Hematopoietic multipotent progenitor cell treated with erythropoietin and hydrocortisone succinate and interleukin-3 and kit ligand, for 8 days (in vitro differentiated cells): Measurements from ENCODE around the gene OST4.
A peak's percentile ranks its signal among the peaks of the same experiment; 100 is the strongest.
"Not testable (repeated sequence)": the region's sequence is repeated elsewhere in the genome, so short reads cannot be mapped to it uniquely, and the experiment has no call there.

Experiments used
- DNase-seq: peaks from one replicate; pipeline ENCODE4 v3.0.0-alpha.2; 2015

Gene OST4

DNA sequence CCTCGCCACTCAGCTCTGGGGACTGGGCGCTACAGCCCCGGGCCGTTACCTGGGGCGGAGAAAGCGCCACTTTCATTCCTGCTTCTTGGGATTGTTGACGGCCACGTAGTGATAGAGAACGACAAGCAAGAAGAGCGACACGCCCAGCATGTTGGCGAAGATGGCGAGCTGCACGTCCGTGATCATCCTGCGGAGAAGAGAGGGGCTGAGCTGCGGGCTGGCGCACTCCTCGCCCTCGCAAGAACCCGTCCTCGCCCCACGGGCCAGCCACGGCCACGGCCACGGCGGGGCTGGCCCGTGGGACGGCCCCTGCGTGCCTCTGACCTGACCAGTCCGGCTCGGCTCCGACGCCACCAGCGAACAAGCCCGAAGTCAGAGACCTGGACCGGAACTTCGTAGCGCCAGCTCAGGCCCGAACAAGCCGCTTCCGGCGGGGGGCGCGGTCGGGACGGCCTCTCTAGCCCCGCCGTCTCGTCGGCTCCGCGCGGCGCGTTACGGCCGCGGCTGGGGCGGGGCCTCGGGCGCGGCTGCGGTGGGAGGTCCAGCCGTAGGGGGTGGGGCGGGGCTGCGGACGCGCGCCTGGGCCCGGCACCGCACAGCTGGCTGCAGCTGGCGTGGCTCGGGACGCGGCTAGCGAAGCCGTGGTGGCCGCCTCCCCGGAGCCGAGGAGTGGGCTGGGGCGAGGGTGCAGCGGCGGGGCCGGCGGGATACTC, at the start of gene OST4:
TSS of gene OST4 (minus strand) at position 378 of the 713 bp plus-strand sequence.
- DNase-seq = peak; percentile 93

DNA sequence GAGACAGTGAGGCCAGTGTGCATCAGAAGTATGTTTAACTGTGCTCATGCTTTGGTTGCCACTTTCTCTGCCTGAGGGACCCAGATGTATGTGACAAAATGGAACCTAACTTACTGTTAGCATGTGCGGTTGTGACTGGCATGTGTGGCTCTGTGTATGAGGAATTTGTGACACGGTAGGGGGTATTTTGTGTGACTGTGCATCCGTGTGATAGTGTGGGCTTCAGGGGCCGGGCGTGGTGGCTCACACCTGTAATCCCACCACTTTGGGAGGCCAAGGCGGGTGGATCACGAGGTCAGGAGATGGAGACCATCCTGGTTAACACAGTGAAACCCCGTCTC, 47.8 kb upstream of the OST4 start:
- not testable (repeated sequence) for DNase-seq

DNA sequence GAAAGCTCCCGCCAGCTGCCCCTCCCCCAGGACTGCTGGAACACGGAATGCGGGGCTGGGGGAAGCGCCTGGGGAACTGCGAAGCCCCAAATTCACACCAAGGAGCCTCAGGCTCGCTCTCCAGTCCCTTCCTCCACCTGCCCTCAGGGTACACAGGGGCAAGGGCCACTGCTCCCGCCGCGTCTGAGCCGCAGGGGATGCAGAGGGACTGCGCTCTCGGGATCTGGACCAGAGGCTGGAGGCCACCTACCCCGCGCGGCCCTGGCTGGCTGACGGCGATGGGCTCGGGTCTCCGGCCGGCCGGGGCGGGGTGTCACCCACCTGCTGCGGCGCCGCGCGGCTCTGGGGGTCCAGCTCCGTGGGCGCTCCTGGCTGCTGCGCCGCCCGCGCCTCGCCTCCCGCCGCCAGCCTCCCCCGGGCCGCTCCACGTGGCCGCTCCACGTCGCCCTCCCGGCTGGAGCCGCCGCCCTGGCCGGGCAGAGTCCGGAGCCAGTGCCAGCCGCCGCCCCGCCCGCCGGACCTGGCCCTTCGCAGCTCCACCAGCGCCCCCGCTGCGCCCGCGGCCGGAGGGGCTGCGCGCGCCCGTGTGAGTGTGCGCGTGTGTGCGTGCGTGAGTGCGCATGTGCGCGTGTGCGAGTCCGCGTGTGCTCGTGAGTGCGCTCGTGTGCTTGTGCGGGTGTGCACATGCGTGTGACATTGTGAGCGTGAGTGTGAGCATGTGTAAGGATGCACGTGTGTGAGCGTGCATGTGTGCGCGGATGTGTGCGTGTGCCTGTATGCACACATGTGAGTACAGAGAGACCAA, 47.3 kb upstream of the OST4 start, which contains the start of gene CGREF1:
TSS of gene CGREF1 (minus strand) at position 604 of the 805 bp plus-strand sequence. CDS start 14,762 bp downstream, outside the sequence.
- DNase-seq = peak; percentile 35

DNA sequence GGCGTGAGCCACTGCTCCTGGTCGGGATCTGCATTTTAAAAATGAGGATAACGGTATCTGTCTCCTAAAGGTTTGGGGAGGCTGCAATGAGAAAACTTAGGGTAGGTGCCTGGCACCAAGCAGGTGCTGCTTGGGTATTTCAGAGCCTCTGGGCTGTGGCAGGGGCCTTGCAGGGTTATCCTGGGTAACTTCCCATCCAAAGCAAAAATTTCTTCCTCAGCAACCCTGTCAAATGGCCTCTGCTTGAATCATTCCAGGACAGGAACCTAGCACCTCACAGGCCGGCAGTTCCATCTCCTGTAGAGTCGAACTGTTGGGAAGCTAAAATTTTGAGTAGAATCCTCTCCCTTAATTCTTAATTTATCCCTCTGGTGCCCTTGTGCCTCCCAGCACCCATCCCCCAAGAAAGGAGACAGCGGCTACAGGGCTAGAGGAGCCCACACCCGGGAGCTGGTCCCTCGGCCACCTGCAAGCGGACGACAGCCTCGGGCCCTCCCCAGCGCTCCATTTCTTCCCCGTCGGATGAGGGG, 46.6 kb upstream of the OST4 start:
- no peak for DNase-seq

DNA sequence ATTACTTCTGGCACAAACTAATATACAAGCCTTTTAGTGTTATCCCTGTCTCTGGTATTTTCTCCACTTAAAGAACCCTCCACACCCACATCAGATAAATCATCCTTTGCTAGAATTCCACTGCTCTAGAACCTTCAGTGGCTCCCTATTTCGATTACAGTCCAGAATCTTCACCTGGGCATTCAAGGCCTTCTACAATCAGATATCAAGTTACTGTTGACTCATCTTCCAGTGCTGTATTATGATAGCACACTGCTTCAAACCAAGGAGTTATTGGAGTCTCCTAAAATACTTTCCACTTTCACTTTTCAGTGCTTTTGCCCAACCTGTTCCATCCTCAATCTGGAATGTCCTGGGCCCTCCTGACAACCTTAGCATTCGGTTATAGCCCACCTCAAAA, 44.1 kb upstream of the OST4 start:
- DNase-seq = no peak

DNA sequence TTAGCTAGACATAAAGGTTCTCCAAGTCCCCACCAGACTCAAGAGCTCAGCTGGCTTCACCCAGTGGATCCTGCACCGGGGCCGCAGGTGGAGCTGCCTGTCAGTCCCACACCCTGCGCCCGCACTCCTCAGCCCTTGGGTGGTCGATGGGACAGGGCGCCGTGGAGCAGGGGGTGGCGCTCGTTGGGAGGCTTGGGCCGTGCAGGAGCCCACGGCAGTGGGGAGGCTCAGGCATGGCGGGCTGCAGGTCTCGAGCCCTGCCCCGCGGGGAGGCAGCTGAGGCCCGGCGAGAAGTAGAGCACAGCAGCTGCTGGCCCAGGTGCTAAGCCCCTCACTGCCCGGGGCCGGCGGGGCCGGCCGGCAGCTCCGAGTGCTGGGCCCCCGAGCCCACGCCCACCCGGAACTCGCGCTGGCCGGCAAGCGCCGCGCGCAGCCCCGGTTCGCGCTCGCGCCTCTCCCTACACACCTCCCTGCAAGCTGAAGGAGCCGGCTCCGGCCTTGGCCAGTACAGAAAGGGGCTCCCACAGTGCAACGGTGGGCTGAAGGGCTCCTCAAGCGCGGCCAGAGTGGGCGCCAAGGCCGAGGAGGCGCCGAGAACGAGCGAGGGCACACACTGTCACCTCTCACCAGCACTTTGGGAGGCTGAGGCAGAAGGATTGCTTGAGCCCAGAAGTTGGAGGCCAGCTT, 40.1 kb upstream of the OST4 start:
- DNase-seq = not testable (repeated sequence)

DNA sequence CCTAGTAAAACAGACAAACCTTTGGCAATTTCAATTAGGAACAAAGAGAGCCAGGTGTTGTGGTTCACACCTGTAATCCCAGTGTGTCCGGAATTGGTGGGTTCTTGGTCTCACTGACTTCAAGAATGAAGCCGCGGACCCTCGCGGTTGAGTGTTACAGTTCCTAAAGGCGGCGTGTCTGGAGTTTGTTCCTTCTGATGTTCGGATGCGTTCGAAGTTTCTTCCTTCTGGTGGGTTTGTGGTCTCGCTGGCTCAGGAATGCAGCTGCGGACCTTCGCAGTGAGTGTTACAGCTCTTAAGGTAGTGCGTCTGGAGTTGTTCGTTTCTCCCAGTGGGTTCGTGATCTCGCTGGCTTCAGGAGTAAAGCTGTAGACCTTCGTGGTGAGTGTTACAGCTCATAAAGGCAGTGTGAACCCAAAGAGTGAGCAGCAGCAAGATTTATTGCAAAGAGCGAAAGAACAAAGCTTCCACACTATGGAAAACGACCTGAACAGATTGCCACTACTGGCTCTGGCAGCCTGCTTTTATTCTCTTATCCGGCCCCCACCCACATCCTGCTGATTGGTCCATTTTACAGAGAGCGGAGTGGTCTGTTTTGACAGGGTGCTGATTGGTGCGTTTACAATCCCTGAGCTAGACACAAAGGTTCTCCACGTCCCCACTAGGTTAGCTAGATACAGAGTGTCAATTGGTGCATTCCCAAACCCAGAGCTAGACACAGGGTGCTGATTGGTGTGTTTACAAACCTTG, 39.3 kb upstream of the OST4 start:
- not testable (repeated sequence) for DNase-seq

DNA sequence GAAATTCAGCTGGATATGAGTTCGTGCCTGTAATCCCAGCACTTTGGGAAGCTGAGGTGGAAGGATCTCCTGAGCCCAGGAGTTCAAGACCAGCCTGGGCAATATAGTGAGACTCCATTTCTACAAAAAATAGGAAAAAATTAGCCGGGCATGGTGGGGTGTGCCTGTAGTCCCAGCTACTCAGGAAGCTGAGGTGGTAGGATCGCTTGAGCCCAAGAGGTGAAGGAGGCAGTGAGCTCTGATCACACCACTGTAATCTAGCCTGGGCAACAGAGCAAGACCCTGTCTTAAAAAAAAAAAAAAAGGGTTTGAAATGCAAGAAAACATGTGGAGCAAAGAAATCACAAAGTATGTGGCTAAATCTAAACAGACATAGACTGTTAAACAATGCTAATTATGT, 37.6 kb upstream of the OST4 start:
- DNase-seq = no peak

DNA sequence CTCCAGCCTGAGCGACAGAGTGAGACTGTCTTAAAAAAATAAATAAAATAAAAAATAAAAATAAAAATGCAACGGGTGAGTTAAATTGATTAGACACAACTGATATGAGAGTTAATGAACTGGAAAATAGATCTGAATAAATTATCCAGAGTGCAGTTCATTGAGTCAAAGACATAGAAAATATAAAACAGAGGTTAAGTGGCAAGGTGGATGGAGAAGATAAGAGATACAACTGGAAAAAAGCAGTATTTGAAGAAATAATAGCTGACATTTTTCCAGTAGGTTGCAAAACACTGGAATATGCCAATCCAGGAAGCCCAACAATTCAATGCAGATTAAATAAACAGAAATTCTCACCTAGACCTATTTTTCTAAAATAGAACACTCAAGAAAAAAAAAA, 36.8 kb upstream of the OST4 start:
- peak; percentile 51 for DNase-seq

DNA sequence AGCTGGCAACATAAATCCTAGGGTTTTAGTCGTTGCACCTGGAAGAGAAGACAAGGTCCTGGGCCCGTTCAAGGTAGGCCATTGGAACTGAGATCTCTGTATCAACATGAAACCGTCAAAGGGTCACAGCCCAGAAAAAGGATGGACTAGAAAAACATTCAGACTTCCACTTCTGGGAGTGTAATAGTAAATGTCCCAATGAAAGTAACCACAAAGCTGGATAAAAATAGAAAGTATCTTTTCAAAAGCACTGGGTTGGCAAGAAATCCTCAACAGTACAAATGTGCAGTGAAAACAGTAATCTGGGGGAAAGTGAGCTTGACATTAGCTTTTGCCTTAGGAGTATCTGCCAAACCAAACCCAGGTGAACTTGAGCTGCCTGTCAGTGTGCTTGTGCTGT, 34.5 kb upstream of the OST4 start:
- DNase-seq = no peak

DNA sequence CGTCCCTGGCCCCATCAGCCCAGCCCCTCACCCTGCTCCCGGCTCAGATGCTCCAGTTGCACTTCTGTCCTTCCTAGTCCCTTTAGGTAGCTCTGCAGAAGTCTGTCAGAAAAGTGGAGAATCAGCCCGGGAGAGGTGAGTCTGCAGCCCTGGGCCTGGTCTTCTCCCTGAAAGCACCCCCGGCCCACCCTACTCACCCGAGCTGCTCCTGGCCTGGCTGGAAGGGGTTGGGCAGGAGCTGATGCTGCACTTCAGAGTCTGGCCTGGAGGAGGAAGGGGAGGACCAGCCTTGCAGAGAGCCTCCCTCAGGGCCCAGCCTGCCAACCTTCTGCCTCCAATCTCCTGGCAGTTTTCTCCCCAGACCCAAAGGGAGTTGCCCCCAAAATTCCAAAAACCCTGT, 30.9 kb upstream of the OST4 start:
- no peak for DNase-seq

DNA sequence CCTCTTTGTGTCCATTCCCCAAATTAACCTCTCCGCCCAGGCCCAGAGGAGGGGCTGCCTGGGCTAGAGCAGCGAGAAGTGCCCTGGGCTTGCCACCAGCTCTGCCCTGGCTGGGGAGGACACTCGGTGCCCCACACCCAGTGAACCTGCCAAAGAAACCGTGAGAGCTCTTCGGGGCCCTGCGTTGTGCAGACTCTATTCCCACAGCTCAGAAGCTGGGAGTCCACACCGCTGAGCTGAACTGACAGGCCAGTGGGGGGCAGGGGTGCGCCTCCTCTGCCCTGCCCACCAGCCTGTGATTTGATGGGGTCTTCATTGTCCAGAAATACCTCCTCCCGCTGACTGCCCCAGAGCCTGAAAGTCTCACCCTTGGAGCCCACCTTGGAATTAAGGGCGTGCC, 28.6 kb upstream of the OST4 start:
- DNase-seq = no peak

DNA sequence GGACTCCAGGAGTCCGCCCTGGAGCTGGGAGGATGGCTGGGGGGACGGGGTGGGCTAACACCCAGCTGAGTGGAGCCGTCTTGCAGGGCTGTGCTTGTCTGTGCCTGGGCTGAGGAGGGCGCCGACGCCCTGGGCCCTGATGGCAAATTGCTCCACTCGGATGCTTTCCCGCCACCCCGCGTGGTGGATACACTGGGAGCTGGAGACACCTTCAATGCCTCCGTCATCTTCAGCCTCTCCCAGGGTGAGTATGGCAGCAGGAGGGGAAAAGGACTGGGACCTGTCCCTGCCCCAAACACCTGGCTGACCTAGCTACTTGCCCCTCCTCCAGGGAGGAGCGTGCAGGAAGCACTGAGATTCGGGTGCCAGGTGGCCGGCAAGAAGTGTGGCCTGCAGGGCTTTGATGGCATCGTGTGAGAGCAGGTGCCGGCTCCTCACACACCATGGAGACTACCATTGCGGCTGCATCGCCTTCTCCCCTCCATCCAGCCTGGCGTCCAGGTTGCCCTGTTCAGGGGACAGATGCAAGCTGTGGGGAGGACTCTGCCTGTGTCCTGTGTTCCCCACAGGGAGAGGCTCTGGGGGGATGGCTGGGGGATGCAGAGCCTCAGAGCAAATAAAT, 28.0 kb upstream of the OST4 start:
- DNase-seq = no peak

DNA sequence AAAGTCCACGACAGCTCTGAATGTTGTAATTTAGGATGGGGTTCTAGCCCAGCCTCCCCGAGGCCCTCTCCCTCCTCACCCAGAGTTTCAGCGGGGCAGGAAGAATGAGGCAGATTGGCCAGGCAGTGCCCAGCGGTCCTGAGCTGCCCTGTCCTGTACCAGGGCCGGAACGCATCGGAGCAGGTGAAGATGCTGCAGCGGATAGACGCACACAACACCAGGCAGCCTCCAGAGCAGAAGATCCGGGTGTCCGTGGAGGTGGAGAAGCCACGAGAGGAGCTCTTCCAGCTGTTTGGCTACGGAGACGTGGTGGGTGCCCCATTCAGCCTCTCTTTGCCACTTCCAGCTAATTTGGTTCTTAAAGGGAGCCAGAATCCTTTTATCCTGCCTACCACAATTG, 25.9 kb upstream of the OST4 start:
- no peak for DNase-seq

DNA sequence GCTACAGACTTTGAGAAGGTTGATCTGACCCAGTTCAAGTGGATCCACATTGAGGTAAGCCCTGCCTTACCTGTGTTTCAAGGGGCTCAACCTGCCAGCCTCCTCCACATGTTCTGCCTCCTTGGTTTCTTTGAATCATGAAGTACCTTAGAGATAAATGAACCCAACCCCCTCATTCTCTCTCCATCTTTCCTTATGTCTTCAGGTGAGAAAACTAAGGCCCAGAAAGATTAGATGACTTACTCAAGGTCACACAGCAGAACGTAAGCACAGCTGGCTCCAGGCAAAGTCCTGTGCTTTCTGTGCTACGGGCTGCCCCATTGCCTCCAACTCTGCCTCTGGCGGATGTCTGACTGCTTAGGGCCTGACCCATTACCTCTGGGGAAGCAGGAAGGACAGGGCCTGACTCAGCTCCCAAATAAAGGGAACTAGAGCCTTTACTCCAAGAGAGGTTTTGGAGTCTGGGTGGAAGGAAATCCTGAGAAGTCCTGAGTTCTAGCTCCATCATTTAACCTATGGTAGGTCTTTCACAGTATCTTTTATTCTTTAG, 25.4 kb upstream of the OST4 start:
- no peak for DNase-seq

DNA sequence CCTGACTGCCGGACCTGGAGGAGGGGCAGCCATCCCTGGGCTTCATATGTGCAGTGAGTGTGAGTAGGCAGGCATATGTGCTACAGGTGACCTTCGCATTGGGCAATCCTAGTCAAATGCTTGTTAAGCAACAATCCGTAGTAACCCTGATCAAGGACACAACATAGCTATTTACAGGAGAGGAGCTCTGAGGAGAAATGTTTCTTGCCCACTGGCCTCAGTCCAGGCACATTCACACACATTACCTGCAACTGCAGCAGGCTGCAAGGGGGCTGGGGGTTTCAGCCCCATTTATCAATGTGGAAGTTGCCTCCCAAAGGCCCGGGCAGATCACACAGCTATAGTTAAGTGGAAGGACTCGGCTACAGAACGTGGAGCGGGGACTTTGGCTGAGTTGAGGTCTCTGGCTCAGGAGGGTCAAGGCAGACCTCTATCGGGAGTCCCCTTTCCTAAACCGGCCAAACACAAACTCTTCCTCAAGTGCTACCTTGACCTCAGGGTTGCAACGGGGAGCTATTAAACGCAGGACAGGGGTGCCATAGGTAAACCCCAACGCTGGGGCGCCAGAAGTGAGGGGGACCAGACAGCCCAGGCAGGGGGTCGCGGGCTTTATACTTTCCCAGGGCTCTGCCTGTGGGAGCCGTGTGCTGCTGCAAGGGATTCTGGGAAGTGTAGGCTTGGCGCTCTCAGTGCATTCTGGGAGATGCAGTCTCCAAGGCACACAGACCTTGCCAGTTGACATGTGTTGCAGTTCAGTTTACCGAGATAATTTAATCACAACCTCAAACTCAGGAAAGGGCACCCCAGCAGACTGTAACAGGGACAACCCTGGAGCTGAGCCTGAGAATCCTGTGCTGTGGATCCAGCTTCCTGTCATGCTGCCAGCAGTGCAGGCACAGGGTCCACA, 24.5 kb upstream of the OST4 start:
- DNase-seq = peak; percentile 78

DNA sequence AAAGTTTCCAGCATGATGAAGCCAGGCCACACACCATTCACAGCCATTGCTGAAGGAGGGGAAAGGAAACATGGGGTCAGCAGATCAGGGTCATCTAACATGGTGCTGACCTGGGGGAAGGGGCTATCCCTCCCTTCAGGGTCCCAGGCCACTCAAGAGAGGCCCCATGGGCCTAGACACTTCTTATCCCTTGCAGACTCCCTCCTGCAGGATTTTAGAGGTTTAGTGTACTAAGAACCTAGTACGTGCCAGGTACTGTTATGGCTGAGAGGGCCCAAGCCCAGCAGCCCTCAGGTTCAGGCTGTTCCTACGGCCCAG, 23.9 kb upstream of the OST4 start:
- DNase-seq = no peak

DNA sequence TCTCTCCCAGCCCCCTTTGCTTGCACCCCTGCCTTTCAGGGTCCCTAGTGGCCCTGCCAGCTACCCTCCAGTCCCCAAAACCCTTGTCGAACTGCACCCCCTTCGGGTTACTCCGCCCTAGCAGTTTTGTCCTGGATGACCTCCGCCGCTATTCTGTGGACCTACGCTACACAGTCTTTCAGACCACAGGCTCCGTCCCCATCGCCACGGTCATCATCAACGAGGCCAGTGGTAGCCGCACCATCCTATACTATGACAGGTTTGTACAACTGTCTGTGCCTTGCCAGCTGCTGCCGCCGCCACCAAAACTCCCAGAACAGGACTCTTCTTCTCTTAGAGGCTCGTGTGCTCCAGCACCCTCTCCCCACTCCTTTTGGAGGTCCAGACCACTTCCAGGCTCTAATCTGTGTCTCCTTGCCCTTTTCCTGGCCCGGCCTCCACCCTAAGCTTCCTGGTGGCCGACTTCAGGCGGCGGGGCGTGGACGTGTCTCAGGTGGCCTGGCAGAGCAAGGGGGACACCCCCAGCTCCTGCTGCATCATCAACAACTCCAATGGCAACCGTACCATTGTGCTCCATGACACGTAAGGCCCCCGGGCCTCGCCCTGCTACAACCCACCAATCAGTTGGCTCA, 23.0 kb upstream of the OST4 start:
- no peak for DNase-seq

DNA sequence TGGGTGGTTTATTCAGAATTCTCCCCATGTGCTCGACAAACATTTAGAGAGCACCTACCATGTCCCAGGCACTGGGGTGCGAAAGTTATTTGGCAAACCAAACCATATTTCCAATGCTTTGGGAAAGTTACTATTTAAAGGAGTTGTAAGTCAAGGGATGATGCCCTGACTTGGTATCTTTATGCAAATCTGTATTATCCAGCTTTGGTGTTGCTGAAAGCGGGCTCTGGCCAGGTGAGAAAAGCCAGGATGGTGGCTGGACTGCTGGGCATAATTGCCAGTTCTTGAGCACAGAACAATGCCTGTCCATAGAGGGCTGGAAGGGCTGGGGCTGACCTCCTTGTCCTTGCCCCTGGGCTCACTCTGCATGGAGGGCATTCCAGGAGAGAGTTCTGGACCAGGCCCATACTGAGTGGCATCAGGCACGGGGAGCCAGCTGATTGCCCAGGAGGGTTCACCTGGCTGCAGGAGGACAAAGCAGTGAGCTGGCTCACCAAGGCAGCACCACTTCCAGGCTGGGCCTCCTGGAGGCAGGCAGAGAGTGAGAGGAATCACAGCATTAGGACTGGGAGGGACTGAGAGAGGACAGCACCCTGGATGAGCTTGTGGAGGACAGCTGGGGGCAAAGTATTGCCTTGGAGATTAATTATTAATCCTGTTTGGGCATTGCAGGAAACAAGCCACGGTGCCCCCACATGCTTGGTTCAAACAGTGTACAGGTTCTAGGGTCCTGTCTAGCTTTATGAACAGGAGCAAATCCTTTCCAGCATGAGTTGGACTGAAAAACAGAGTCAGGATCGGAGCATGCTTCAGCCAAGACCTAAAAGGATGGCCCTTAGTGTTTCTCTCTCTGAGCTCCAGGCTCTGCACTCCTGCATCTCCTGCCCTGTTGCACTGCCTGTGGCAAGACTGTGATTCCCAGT, 22.2 kb upstream of the OST4 start:
- no peak for DNase-seq
